Right lobe of liver (tissue), 6 donors: ENCODE results near the gene PRR36. TPM values are rescaled to one million over a fixed set of nuclear protein-coding genes. Genes with fewer than 3 reads are reported as not detected.

Source experiments
- ATAC-seq, 4 donors: fragments of 200-7000 bp; cut with Tn5 transposase; one replicate each; pipeline ENCODE4 v1.9.1; 2020; ENCODE audit warnings: mild to moderate bottlenecking in 4 of 4, moderate library complexity in 4 of 4
- DNase-seq, 3 donors: peaks; one replicate each; pipeline ENCODE4 v3.0.0-alpha.2; 2020
- H3K27ac ChIP-seq, 3 donors: fragments of 200-600 bp; one replicate each; pipeline ENCODE4 v1.8.0; 2022
- H3K27me3 ChIP-seq, 2 donors: fragments of 200-600 bp; one replicate each; pipeline ENCODE4 v1.8.0; 2022
- H3K36me3 ChIP-seq, 4 donors: fragments of 200-600 bp; sonication (generic) in 1 of 4; one replicate each; pipeline versions ENCODE4 v1.5.1 to v1.8.0; 2017 to 2022; ENCODE audit warnings: control low read depth in 1 of 4
- H3K4me1 ChIP-seq, 4 donors: fragments of 200-600 bp; sonication (generic) in 1 of 4; one replicate each; pipeline versions ENCODE4 v1.5.1 to v1.8.0; 2017 to 2022; ENCODE audit warnings: control low read depth in 1 of 4
- H3K4me3 ChIP-seq, 3 donors: fragments of 200-600 bp; one replicate each; pipeline ENCODE4 v1.8.0; 2022
- H3K9me3 ChIP-seq, 4 donors: fragments of 200-600 bp; sonication (generic) in 1 of 4; one replicate each; pipeline versions ENCODE4 v1.5.1 to v1.8.0; 2017 to 2022; ENCODE audit warnings: control low read depth in 1 of 4
- CTCF ChIP-seq, 4 donors: fragments of 200-600 bp in 3 of 4; fragments of 450-650 bp in 1 of 4; IDR thresholded peaks; one replicate each; pipeline versions ENCODE4 v1.5.1 to v1.8.0; 2016 to 2022; ENCODE audit warnings: antibody characterized with exemption in 4 of 4, mild to moderate bottlenecking in 2 of 4
- POLR2A ChIP-seq: fragments of 450-650 bp; IDR thresholded peaks from one replicate; pipeline ENCODE4 v1.6.1; 2017; ENCODE audit warnings: antibody characterized with exemption, mild to moderate bottlenecking
- WGBS: methylation state at CpG from one replicate; pipeline ENCODE4 v1.1.6; 2018; ENCODE audit warnings: low coverage, low lambda C conversion rate; ENCODE audit not compliant: insufficient coverage; ENCODE audit errors: missing lambda C conversion rate; 5-methylcytosine and 5-hydroxymethylcytosine counted together
- intact Hi-C, 2 donors: fragments of 100-400 bp; cut with DNase I; formaldehyde crosslinking; loops; one replicate each; pipeline versions ENCODE4 v1.11.2 to v1.14.1; 2022
- total RNA-seq, 6 experiments: library from RNA; depleted of rRNA in 2 of 6; stranded (reverse); fragments of >200 nt in 2 of 6; fragmentation: NEBNext Ultra II Directional in 3 of 6; extraction: Animal tissue kit (Norgen Biotek cat#: 25700) in 3 of 6; gene quantifications; one replicate each; pipeline versions ENCODE4 v1.1.0 to v1.2.4, GENCODE V29; 2016 to 2023
- donor health status: DM: no; HTN: yes; CAD: no.
- donor health status: DM: no; HTN: no; CAD: no.
- donor health status: DM: no; HTN: no; CAD: no.
- donor health status: DM: no; HTN: yes; CAD: no.
- donor health status: DM: no; HTN: yes; CAD: no.

PRR36 gene
- total RNA-seq, 6 experiments from 2014 or later: 0.07 to 0.37 (median 0.12) TPM; not detected in 2

- DNase-seq (no peak), ATAC-seq (no peak)
- intact Hi-C loops: loop anchor here in 1 of 2 donors (5.0 kb wide), 1 partner anchor 60 kb away; no protein-coding TSS in a partner anchor
- Histone ChIP-seq H3K4me3 (no peak overlapping the region), H3K36me3 (no peaks in the 10 kb centered on the region), H3K4me1 (no peaks in the 10 kb centered on the region), H3K27ac (no peak overlapping the region), H3K27me3 (no peaks in the 10 kb centered on the region), H3K9me3 (no peaks in the 10 kb centered on the region)
- WGBS: 93% methylated on average over 13 of the region's 23 CpGs
- no peak for TF ChIP-seq CTCF (IDR thresholded peaks at IDR 0.05)
- no peak for TF ChIP-seq POLR2A
Measured at GRCh38 chr19:7847664-7848063, 26.5 kb downstream of the PRR36 start.

DNA sequence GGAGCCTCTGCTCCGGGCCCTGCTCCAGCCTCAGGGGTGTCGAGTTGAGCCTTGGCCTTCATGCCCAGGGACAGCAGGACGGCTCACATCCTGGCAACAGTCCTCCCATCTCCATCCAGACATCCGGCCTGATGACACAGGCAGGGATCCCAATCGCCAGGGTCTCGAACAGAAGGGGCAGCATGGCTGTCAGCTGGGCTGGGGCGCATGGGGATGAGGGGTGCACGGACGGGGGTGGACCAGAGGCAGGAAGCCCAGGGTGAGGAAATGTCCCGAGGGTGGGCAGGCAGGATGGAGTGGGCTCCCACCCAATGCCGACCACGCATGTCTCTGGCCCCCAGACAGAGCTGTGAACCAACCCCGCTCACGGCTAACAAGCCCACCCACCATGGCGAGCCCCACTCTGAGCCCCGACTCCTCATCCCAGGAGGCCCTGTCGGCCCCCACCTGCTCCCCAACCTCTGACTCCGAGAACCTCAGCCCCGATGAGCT is 28.0 kb downstream of the PRR36 start:
- Histone ChIP-seq H3K9me3 (no peaks in the 10 kb centered on the region), H3K27me3 (no peaks in the 10 kb centered on the region), H3K36me3 (no peaks in the 10 kb centered on the region), H3K27ac (no peak overlapping the region), H3K4me3 (no peak overlapping the region), H3K4me1 (no peaks in the 10 kb centered on the region)
- ATAC-seq (no peak), DNase-seq (no peak)
- TF ChIP-seq CTCF (IDR thresholded peaks at IDR 0.05): no peak
- TF ChIP-seq POLR2A: no peak
- WGBS: 60% methylated on average over 1 of the region's 19 CpGs
- intact Hi-C loops: loop anchor here in 1 of 2 donors (5.0 kb wide), 1 partner anchor 61 kb away; no protein-coding TSS in a partner anchor

DNA sequence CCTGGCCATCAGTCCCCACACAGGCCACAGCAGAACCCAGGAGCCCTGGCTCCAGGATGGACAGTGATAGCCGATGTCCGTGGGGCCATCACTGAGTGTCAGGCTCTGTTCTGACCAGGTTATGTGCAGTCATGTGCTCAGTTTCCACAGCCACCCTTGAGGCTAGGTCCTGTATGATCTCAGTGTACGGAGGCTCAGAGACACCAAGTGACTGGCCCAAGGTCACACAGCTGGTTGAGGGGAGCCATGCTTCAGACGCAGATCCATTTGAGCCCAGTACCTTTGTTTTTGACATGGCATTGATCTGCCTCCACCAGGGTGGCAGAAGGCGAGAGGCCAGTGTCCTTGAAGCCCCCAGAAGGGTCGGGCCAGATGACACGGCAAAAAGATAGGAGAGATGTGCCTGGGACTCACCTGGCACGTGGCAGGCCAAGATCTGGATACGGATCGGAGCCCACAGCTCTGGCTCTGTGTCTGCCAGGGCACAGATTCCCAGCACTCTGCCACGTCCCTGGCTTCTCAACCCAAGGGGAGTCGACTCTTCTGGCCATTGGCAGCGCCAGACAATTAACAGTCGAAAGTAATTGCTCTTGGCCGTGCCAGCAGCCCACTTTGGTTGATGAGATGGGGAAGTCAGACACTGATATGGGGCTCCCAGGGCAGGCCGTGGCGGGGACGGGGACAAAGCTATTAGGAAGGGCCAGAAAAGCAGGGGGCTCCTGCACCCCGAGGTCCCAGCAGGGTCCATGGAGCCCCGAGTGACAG is 28.6 kb downstream of the PRR36 start:
- no peak for TF ChIP-seq POLR2A
- no peak for TF ChIP-seq CTCF (IDR thresholded peaks at IDR 0.05)
- Histone ChIP-seq H3K4me1 (no peaks in the 10 kb centered on the region), H3K4me3 (no peak overlapping the region), H3K27ac (no peak overlapping the region), H3K9me3 (no peaks in the 10 kb centered on the region), H3K36me3 (no peaks in the 10 kb centered on the region), H3K27me3 (no peaks in the 10 kb centered on the region)
- ATAC-seq: no peak
- WGBS: 94% methylated on average over 9 of the region's 20 CpGs
- intact Hi-C loops: loop anchor here in 1 of 2 donors (5.0 kb wide), 1 partner anchor 62 kb away; no protein-coding TSS in a partner anchor
- DNase-seq: no peak

GRCh38 chr19:7844951-7845350 is 29.2 kb downstream of the PRR36 start:
- intact Hi-C loops: loop anchor here in 1 of 2 donors (5.0 kb wide), 1 partner anchor 62 kb away; no protein-coding TSS in a partner anchor
- Histone ChIP-seq H3K4me3 (no peak overlapping the region), H3K9me3 (no peaks in the 10 kb centered on the region), H3K36me3 (no peaks in the 10 kb centered on the region), H3K4me1 (no peaks in the 10 kb centered on the region), H3K27ac (no peak overlapping the region), H3K27me3 (no peaks in the 10 kb centered on the region)
- TF ChIP-seq CTCF (IDR thresholded peaks at IDR 0.05) (no peak), POLR2A (no peak)
- no peak for DNase-seq
- 70% methylated on average over 4 of the region's 10 CpGs for WGBS
- no peak for ATAC-seq
